Measurements from ENCODE around the gene IPO7. TPM values are rescaled to one million over a fixed set of nuclear protein-coding genes. Genes with fewer than 3 reads are reported as not detected.

Gene IPO7
- polyA plus RNA-seq, 3 donors, result 7.0 to 12.9 (median 8.1) TPM

DNA sequence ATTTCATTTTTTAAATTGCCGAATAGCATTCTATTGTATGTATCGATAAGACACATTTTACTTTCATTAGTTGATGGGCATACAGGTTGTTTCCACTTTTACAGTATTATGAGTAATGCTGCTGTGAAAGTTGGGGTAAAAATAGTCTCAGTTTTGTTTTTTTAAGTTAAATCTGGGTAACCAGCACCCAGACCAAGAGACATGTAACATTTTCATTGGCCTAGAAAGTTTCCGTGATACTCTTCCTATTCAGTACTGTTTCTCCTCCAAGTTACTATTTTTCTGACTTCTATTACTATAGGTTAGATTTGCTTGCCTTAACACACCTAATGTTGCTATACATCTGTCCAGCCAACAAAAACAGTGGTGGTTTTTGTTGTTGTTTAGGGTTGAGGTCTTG lies 12.3 kb downstream of the IPO7 start:
- Mint-ChIP-seq H3K27ac (peak overlapping the region in 5 of 7 donors; percentile 8 to 56 (median 35)), H3K27me3 (ENCODE audit: low read depth in 3 of 3) (peaks cover 0 to under 1% (median 0%) of the 10 kb centered on the region in 3 donors), H3K36me3 (peaks cover 11 to 21% of the 10 kb centered on the region in 2 donors), H3K9me3 (no peaks in the 10 kb centered on the region), H3K4me1 (peaks cover 18% of the 10 kb centered on the region), H3K4me3 (no peak overlapping the region)
- TF ChIP-seq CTCF (IDR thresholded peaks at IDR 0.05), result no peak
- H4K20me1 ChIP-seq (ENCODE audit: insufficient read depth, low read length), result peaks cover 92% of the 10 kb centered on the region
- H3K4me1 ChIP-seq (ENCODE audit: control insufficient read depth in 1 of 2, insufficient read depth in 2 of 2, low read length in 2 of 2), result no peaks in the 10 kb centered on the region
- H2AFZ ChIP-seq (ENCODE audit: insufficient read depth, low read depth, low read length, poor library complexity, severe bottlenecking), result no peak overlapping the region
- no peak overlapping the region for H3K9ac ChIP-seq (ENCODE audit: insufficient read depth, low read length, poor library complexity, severe bottlenecking)
- H3K27me3 ChIP-seq (ENCODE audit: control insufficient read depth in 2 of 2, insufficient read depth in 2 of 2, low read length in 2 of 2), result no peaks in the 10 kb centered on the region
- no peak overlapping the region for H3K4me2 ChIP-seq (replicated peaks; ENCODE audit: extremely low read depth, low read length, poor library complexity, severe bottlenecking)
- no CpG with 5 or more reads among the region's 3 CpGs for WGBS (ENCODE audit: insufficient coverage)
- no peaks in the 10 kb centered on the region for H3K36me3 ChIP-seq (replicated peaks in 1 of 2; ENCODE audit: control insufficient read depth in 1 of 2, insufficient read depth in 2 of 2, low read length in 2 of 2)
- DNase-seq, result no peak
- H3K4me3 ChIP-seq (replicated peaks in 1 of 3; ENCODE audit: low read depth in 2 of 3, low read length in 3 of 3), result no peak overlapping the region
- intact Hi-C loops (cut with micrococcal nuclease), result no loop called here
- H3K79me2 ChIP-seq (ENCODE audit: insufficient read depth, low read length), result peaks cover 100% of the 10 kb centered on the region
- H3K9me3 ChIP-seq (replicated peaks in 1 of 2; ENCODE audit: control insufficient read depth in 1 of 2, insufficient read depth in 1 of 2, low read length in 2 of 2), result no peaks in the 10 kb centered on the region
- H3K27ac ChIP-seq (ENCODE audit: low read depth in 1 of 2, low read length in 2 of 2), result no peak overlapping the region

DNA sequence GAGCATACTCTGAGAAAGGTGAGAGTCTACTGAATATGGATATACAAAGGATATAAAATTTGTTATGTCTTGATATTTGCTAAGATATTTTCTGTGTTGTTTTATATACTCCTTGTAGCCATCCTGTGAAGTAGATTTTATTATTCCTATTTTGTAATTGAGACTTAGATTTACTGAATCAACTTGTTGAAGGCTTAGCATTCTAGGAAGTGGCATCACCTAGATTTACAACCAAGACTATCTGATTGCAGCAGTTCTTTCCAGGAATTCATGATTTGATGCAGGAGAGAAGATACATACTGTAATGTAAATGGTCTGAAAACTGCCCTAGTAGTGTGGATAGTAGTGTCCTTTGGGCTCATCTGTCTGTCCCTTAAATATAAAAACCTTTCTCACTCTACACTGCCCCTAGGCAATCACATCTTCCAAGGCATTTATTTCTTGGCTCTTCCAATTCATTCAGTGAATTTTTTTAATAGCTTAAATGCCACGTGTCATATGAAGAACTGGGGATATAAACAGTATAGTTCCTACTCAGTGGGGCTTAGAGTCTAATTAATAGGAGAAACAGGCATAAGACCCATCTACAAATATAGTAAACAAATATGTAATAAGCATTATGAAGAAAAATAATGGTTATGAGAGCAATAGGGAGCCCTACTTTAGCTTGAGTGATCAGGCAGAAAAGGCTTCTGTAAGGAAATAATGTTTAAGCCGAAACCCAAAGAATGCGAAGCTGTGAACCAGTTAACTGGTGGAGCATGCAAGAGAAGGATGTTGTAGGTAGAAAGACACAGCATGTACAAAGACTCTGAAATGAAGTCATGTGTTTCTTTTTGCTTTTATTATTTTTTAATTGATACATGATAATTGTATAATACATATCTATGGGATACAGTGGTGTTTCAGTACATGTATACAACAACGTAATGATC lies 13.6 kb downstream of the IPO7 start:
- no peak overlapping the region for H3K4me3 Mint-ChIP-seq
- Histone ChIP-seq H3K36me3 (replicated peaks in 1 of 2; ENCODE audit: control insufficient read depth in 1 of 2, insufficient read depth in 2 of 2, low read length in 2 of 2) (no peaks in the 10 kb centered on the region), H3K9ac (ENCODE audit: insufficient read depth, low read length, poor library complexity, severe bottlenecking) (no peak overlapping the region), H3K27ac (ENCODE audit: low read depth in 1 of 2, low read length in 2 of 2) (peak overlapping the region in 1 of 2 donors; percentile 41), H2AFZ (ENCODE audit: insufficient read depth, low read depth, low read length, poor library complexity, severe bottlenecking) (no peak overlapping the region), H3K4me2 (replicated peaks; ENCODE audit: extremely low read depth, low read length, poor library complexity, severe bottlenecking) (no peak overlapping the region), H3K4me3 (replicated peaks in 1 of 3; ENCODE audit: low read depth in 2 of 3, low read length in 3 of 3) (no peak overlapping the region), H4K20me1 (ENCODE audit: insufficient read depth, low read length) (peaks cover 91% of the 10 kb centered on the region), H3K9me3 (replicated peaks in 1 of 2; ENCODE audit: control insufficient read depth in 1 of 2, insufficient read depth in 1 of 2, low read length in 2 of 2) (no peaks in the 10 kb centered on the region), H3K4me1 (ENCODE audit: control insufficient read depth in 1 of 2, insufficient read depth in 2 of 2, low read length in 2 of 2) (no peaks in the 10 kb centered on the region), H3K27me3 (ENCODE audit: control insufficient read depth in 2 of 2, insufficient read depth in 2 of 2, low read length in 2 of 2) (no peaks in the 10 kb centered on the region), H3K79me2 (ENCODE audit: insufficient read depth, low read length) (peaks cover 100% of the 10 kb centered on the region)
- H3K9me3 Mint-ChIP-seq, result no peaks in the 10 kb centered on the region
- peaks cover 14% of the 10 kb centered on the region for H3K4me1 Mint-ChIP-seq
- peak overlapping the region in 1 of 7 donors; percentile 11 for H3K27ac Mint-ChIP-seq
- 100% methylated on average over 2 of the region's 4 CpGs for WGBS (ENCODE audit: insufficient coverage)
- intact Hi-C loops (cut with micrococcal nuclease), result no loop called here
- H3K36me3 Mint-ChIP-seq, result peaks cover 11 to 17% of the 10 kb centered on the region in 2 donors
- TF ChIP-seq CTCF (IDR thresholded peaks at IDR 0.05), result no peak
- DNase-seq, result no peak
- no peaks in the 10 kb centered on the region for H3K27me3 Mint-ChIP-seq (ENCODE audit: low read depth in 3 of 3)
